Calu3 (cell line): ENCODE measurements around the gene NBEA. TPM values are rescaled to one million over a fixed set of nuclear protein-coding genes. Genes with fewer than 3 reads are reported as not detected.

Source experiments
- BruUV-seq: library from RNA; stranded (reverse); fragments of 400-500 nt; replicated peaks from 2 replicates; lab custom pipeline; 2021; lab: Mats Ljungman, UMichigan
- CTCF ChIA-PET: fragments of 300-600 bp; sonication (Branson Sonifier 250); formaldehyde crosslinking; loops from one replicate; lab custom pipeline; 2022; ENCODE audit warnings: antibody characterized with exemption; lab: Charles Lee
- DNase-seq: peaks from one replicate; pipeline ENCODE4 v3.0.0; 2022
- H3K27ac Mint-ChIP-seq: one replicate; pipeline ENCODE4 v1.8.0; 2022; ENCODE audit warnings: mixed read lengths; ENCODE audit not compliant: unreplicated experiment
- H3K27me3 Mint-ChIP-seq: one replicate; pipeline ENCODE4 v1.8.0; 2022; ENCODE audit warnings: mixed read lengths; ENCODE audit not compliant: unreplicated experiment
- H3K36me3 Mint-ChIP-seq: one replicate; pipeline ENCODE4 v1.8.0; 2022; ENCODE audit warnings: mild to moderate bottlenecking, moderate library complexity, mixed read lengths; ENCODE audit not compliant: insufficient read depth, unreplicated experiment
- H3K4me1 Mint-ChIP-seq: one replicate; pipeline ENCODE4 v1.8.0; 2022; ENCODE audit warnings: mild to moderate bottlenecking, low read depth, mixed read lengths; ENCODE audit not compliant: unreplicated experiment
- H3K4me3 Mint-ChIP-seq: one replicate; pipeline ENCODE4 v1.8.0; 2022; ENCODE audit warnings: mild to moderate bottlenecking, low read depth, moderate library complexity, mixed read lengths; ENCODE audit not compliant: unreplicated experiment
- H3K9me3 Mint-ChIP-seq: one replicate; pipeline ENCODE4 v1.8.0; 2022; ENCODE audit warnings: low read depth, mixed read lengths; ENCODE audit not compliant: unreplicated experiment
- CTCF ChIP-seq: fragments of 200-600 bp; IDR thresholded peaks from one replicate; pipeline ENCODE4 v1.8.0; 2022; ENCODE audit warnings: antibody characterized with exemption; ENCODE audit not compliant: unreplicated experiment
- intact Hi-C: fragments of 100-400 bp; cut with micrococcal nuclease; formaldehyde crosslinking; loops from one replicate; pipeline ENCODE4 v1.10.0; 2022; ENCODE audit not compliant: unreplicated experiment
- total RNA-seq: library from RNA; stranded (reverse); gene quantifications from 2 replicates; pipeline ENCODE4 v1.2.3, GENCODE V29; 2022

NBEA gene
- total RNA-seq, 1 experiment from 2014 or later = 18.0 TPM

- no TSS peak for BruUV-seq
- no peaks in the 10 kb centered on the region for H3K27me3 Mint-ChIP-seq
- no peaks in the 10 kb centered on the region for H3K4me1 Mint-ChIP-seq
- CTCF ChIA-PET = no interaction called here
- H3K36me3 Mint-ChIP-seq = no peaks in the 10 kb centered on the region
- no peak for DNase-seq
- no peak overlapping the region for H3K27ac Mint-ChIP-seq
- intact Hi-C loops = no loop called here
- no peaks in the 10 kb centered on the region for H3K9me3 Mint-ChIP-seq
- no peak overlapping the region for H3K4me3 Mint-ChIP-seq
- TF ChIP-seq CTCF = no peak
Measured at GRCh38 chr13:35592457-35592856, 650.4 kb downstream of the NBEA start.

- TF ChIP-seq CTCF = no peak
- CTCF ChIA-PET = no interaction called here
- Mint-ChIP-seq H3K36me3 (no peaks in the 10 kb centered on the region), H3K4me3 (no peak overlapping the region), H3K4me1 (no peaks in the 10 kb centered on the region), H3K27ac (no peak overlapping the region), H3K27me3 (no peaks in the 10 kb centered on the region), H3K9me3 (no peaks in the 10 kb centered on the region)
- BruUV-seq = no TSS peak
- no peak for DNase-seq
- intact Hi-C loops = no loop called here
Measured at GRCh38 chr13:35593651-35594050, 651.6 kb downstream of the NBEA start.

- Mint-ChIP-seq H3K36me3 (no peaks in the 10 kb centered on the region), H3K27ac (no peak overlapping the region), H3K9me3 (no peaks in the 10 kb centered on the region), H3K4me1 (no peaks in the 10 kb centered on the region), H3K27me3 (no peaks in the 10 kb centered on the region), H3K4me3 (no peak overlapping the region)
- no TSS peak for BruUV-seq
- TF ChIP-seq CTCF = no peak
- intact Hi-C loops = no loop called here
- DNase-seq = no peak
- CTCF ChIA-PET = no interaction called here
Measured at GRCh38 chr13:35594096-35594495, 652.0 kb downstream of the NBEA start.

- no peak for TF ChIP-seq CTCF
- Mint-ChIP-seq H3K27me3 (no peaks in the 10 kb centered on the region), H3K36me3 (no peaks in the 10 kb centered on the region), H3K4me1 (no peaks in the 10 kb centered on the region), H3K27ac (no peak overlapping the region), H3K4me3 (no peak overlapping the region), H3K9me3 (no peaks in the 10 kb centered on the region)
- DNase-seq = no peak
- CTCF ChIA-PET = no interaction called here
- intact Hi-C loops = no loop called here
- no TSS peak for BruUV-seq
Measured at GRCh38 chr13:35595181-35595580, 653.1 kb downstream of the NBEA start.
